H7 (cell line): ENCODE measurements around the gene INPP4B. TPM values are rescaled to one million over a fixed set of nuclear protein-coding genes. Genes with fewer than 3 reads are reported as not detected.
"Not testable (repeated sequence)": the region's sequence is repeated elsewhere in the genome, so short reads cannot be mapped to it uniquely, and the experiment has no call there.

Experiments
- DNase-seq: peaks from one replicate; pipeline ENCODE4 v3.0.0; 2012
- H3K27me3 ChIP-seq: 2 replicates; pipeline ENCODE4 v1.6.0; 2011; ENCODE audit warnings: mild to moderate bottlenecking, low read length; ENCODE audit not compliant: control insufficient read depth, insufficient read depth
- H3K36me3 ChIP-seq: replicated peaks from 2 replicates; pipeline ENCODE4 v1.5.1; 2011; ENCODE audit warnings: low read length; ENCODE audit not compliant: control insufficient read depth, insufficient read depth
- H3K4me3 ChIP-seq: 2 replicates; pipeline ENCODE4 v1.5.1; 2011; ENCODE audit warnings: low read depth, mild to moderate bottlenecking, control low read depth, low read length, moderate library complexity; ENCODE audit not compliant: insufficient read depth
- total RNA-seq: library from RNA; depleted of rRNA; stranded (reverse); fragments of >200 nt; shearing (Covaris generic); gene quantifications from 2 replicates; pipeline ENCODE4 v1.2.3, GENCODE V29; 2014

The INPP4B gene
- total RNA-seq, 1 experiment from 2014 or later: 2.2 TPM

DNA sequence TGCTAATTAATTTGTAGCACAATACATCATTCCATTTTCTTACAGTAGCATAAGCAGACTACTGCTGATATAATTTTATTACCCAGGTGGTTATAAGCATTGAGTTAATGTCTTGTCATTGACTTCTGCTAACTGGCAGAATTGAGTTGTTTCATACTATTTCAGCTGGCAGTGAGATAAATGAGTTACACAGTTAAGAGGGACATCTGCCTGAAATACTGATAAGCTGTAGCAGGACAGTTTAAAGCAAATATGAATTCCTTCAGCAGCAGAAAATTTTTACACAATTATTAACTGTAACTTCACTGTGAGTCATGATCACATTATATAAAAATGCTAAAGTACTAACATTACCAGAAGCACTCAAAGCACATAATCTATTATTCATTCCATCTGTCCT, 326.8 kb downstream of the INPP4B start:
- Histone ChIP-seq H3K4me3 (no peak overlapping the region), H3K36me3 (no peaks in the 10 kb centered on the region), H3K27me3 (no peaks in the 10 kb centered on the region)
- no peak for DNase-seq

DNA sequence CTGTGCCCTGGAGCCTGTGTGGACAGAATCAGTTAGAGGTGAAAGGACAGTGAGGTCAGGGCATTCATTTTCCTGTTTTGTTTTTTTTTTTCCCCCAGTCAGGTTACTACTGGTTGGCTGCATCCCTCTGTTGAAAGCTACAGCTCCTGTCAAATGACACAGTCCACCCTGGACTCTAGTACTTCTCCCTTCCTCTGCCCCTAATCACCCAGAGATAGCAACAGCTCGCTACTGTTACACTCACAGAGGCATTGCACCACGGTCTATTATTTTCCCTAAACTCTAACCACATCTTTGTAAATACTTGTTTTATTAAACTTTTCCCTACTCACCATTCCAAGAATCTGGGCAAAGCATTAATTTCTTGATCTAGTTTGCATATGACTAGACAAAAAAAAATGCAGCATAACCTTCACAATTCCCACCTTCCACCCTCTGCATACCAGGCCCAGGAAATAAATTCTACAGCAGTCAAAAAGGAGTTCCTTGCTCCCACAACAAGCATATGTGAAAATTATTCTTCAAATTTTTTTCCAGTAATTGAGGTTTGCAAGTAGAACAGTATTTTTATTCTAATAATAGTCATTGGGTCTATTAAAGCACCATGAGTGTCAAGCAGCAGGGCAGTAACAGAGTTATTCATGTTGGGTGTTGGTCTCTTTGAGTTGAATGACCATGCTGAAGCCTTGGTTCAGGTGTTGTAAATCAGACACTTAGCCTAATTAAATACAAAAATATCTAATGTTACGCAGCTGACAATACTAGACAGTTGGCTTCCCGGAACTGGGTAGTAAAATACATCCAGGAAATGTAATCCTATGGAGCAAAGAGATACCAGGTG, 329.2 kb downstream of the INPP4B start:
- no peak for DNase-seq
- no peak overlapping the region for H3K4me3 ChIP-seq

DNA sequence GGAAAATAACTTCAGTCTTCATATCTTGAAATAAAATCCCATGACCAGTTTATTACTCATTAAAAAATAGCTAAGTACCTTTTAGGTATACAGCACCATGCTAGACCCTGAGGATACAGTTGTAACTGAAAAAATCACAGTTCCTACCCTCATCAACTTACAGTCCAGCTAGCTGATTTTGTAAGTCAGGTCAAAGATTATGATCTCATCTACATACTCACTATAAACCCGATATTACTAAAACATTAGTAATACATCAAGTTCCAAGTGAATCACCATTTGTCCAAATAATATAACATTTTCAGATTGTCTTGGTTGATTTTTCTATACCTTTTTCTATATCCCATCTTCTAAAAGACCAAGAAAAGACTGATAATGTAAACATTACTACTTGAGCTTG, 333.9 kb downstream of the INPP4B start:
- no peak for DNase-seq
- Histone ChIP-seq H3K27me3 (no peaks in the 10 kb centered on the region), H3K4me3 (no peak overlapping the region), H3K36me3 (no peaks in the 10 kb centered on the region)

More for the DNA sequence above, 329.2 kb downstream of the INPP4B start:
- H3K27me3 ChIP-seq: no peaks in the 10 kb centered on the region
- H3K36me3 ChIP-seq: no peaks in the 10 kb centered on the region

DNA sequence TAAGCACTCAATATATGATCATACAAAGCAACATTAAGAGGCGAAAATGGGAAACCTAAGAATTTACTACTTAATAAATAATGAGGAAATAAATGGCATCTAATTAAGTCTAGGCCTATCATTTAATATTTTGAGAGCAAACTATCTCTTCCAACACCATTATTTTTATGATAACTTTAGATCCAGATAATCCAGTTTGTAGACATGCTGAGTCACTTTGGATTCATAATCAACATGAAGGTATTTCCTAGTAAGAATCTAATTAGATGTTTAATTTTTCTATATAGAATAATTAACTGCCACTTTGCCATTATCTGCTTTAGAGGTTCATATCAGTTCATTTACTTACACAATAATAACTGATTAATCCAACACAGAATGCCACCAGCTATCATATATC, 336.2 kb downstream of the INPP4B start:
- Histone ChIP-seq H3K36me3 (no peaks in the 10 kb centered on the region), H3K27me3 (no peaks in the 10 kb centered on the region), H3K4me3 (no peak overlapping the region)
- no peak for DNase-seq

DNA sequence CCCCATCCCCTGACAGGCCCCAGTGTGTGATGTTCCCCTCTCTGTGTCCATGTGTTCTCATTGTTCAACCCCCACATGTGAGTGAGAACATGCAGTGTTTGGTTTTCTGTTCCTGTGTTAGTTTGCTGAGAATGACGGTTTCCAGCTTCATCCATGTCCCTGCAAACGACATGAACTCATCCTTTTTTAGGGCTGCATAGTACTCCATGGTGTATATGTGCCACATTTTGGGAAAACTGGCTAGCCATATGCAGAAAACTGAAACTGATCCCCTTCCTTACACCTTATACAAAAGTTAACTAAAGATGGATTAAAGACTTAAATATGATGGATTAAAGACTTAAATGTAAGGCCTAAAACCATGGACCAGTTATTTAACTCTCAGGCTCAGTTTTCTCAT, 336.7 kb downstream of the INPP4B start:
- H3K36me3 ChIP-seq, DNase-seq, H3K4me3 ChIP-seq, H3K27me3 ChIP-seq: not testable (repeated sequence)

DNA sequence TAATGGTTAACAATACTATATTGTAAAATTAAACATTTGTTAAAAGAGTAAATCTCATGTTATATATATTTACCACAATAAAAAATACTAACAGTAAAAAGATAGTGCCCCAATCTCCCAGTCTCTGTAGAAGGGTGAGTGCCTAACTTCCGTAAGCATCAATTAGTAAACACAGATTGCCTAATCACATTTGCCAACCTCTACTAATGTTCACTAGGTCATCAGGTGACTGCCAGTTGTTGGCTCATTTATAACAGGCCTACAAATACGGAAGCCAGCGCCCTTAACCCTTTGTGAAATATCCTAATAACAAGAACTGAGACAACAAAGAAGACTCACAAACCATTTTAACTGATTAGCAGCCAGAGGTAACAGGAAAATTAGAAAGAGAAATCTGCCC, 345.1 kb downstream of the INPP4B start:
- Histone ChIP-seq H3K4me3 (no peak overlapping the region), H3K36me3 (no peaks in the 10 kb centered on the region), H3K27me3 (no peaks in the 10 kb centered on the region)
- DNase-seq: no peak

DNA sequence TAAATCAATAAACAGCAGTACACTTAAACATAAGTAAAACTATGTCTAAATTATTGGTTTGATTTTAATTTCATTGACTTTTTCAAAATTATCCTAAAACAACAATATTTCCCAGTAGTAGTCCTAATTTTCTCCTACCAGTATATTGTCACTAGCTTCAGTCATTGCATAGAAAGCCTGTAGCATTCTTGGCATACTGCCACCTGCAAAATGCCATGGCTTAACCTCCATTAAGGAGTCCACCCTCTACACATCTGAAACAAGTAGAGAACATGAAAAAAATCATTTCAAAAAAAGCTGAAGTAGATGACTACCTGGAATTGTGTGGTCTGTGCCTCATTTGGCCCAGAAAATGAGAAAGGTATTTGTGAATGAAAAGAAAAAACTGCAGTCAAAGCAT, 348.5 kb downstream of the INPP4B start:
- H3K4me3 ChIP-seq: no peak overlapping the region
- no peaks in the 10 kb centered on the region for H3K36me3 ChIP-seq
- no peak for DNase-seq
- no peaks in the 10 kb centered on the region for H3K27me3 ChIP-seq

DNA sequence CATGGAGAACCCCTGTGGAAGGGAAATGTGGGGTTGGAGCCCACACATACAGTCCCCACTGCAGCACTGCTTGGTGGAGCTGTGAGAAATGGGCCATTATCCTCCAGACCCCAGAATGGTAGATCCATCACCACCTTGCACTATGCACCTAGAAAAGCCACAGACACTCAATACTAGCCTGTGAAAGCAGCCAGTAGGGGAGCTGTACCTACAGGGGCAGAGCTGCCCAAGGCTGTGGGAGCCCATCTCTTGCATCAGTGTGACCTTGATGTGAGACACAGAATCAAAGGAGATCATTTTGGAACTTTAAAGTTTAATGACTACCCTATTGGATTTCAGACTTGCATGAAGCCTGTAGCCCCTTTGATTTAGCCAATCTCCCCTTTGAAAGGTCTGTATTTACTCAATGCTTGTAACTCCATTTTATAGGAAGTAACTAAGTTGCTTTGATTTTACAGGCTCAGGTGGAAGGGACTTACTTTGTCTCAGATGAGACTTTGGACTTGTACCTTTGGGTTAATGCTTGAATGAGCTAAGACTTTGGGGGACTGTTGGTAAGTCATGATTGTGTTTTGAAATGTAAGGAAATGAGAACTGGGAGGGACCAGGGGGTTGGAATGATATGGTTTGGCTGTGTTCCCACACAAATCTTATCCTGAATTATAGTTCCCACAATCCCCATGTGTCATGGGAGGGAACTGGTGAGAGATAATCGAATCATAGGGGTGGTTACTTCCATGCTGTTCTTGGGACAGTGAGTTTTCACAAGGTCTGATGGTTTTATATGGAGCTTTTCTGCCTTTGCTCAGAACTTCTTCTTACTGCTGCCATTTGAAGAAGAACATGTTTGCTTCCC, 352.6 kb downstream of the INPP4B start:
- Histone ChIP-seq H3K4me3 (no peak overlapping the region), H3K27me3 (no peaks in the 10 kb centered on the region), H3K36me3 (no peaks in the 10 kb centered on the region)
- no peak for DNase-seq

DNA sequence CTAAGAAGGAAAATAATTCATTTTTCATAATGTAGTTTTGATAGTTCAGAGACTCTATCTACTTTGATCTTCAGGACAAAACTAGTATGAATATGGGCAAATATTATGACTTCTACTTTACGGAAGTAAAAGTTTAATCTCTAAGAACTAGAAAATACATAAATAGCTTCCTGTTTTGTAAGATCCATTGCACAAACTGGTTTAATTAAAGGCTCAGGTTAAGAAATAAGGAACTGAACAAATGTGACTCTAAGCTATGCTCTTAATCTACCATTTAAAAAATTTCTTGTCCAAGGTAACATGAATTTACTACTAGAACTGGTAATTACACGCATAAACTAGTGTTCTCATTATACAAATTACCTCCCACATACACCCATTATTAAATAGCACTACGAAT, 360.6 kb downstream of the INPP4B start:
- Histone ChIP-seq H3K36me3 (no peaks in the 10 kb centered on the region), H3K27me3 (no peaks in the 10 kb centered on the region), H3K4me3 (no peak overlapping the region)
- DNase-seq: no peak

DNA sequence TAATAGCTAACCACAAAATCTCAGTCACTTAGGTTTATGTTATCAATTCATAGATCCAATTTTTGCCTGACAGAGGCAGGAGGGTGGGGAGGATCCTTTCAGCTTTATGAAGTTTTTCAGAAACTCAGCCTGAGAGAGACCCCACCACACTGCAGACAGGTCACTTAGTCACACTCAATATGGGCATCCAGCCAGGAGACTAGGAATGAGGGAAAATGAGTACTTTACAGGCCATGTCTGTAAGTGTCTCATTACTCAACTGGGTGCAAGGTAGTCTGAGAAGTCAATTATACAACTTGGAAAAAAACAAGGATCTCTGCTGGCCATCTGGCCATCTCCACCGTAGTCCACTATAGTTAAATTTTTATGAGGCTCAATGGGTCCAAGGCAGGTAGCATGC, 365.9 kb downstream of the INPP4B start:
- Histone ChIP-seq H3K36me3 (no peaks in the 10 kb centered on the region), H3K4me3 (no peak overlapping the region), H3K27me3 (no peaks in the 10 kb centered on the region)
- no peak for DNase-seq

DNA sequence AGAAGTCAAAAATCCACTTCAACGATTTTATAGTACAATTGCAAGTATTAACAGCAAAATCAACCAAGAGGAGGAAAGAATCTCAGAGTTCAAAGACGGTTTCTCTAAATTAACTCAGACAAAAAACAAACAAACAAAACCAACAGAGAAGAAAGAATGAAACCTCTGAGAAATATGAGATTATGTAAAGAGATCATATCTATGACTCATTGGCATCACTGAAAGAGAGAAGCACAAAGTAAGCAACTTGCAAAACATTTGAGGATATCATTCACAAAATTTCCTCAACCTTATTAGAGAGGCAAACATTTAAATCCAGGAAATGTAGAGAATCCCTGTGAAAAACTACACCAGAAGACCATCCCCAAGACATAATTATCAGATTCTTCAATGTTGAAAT, 370.4 kb downstream of the INPP4B start:
- DNase-seq: no peak
- no peaks in the 10 kb centered on the region for H3K36me3 ChIP-seq
- no peaks in the 10 kb centered on the region for H3K27me3 ChIP-seq
- no peak overlapping the region for H3K4me3 ChIP-seq

DNA sequence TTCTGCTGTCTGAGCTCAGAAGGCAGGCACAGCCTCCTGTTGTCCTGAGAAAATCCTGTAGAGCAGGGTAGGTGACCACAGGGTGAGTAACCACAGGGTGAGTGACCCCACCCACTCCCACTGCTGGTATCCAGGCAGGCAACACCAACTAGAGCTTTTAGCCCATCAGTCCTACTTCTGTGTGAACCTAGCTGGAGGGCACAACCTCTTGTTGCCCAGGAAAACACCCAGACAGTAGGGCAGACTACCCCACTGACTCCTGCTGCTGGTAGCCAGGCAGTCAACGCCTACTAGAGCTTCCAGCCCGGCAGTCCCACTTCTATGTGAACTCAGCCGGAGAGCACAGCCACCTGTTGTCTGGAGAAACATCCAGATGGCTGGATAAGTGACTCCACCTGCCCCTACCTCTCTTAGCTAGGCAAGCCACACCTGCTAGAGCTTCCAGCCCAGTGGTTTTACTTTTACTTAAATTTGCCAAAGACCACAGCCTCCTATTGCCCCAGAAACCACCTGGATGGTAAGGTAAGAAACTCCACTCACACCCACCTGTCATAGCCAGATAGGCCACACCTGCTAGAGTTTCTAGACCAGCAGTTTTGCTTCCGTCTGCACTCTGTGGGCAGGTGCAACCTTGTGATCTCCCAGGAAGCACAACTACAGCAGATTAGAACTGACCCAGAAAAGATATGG, 371.6 kb downstream of the INPP4B start:
- H3K36me3 ChIP-seq: no peaks in the 10 kb centered on the region
- no peak for DNase-seq
- H3K4me3 ChIP-seq: no peak overlapping the region
- H3K27me3 ChIP-seq: no peaks in the 10 kb centered on the region

DNA sequence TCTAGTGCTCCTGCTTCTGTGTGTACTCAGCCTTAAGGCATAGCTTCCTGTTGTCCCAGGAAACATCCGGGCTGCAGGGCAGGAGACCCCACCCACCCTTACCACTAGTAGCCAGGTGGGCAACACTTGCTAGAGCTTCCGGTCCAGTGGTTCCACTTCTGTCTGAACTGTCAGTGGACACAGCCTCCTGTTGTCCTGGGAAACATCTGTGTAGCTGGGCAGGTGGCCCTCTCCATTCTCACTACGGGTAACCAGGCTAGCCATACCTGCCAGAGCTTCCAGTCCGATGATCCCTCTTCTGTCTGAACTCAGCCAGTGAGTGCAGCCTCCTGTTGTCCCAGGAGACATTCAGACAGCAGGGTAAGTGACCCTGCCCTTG, 372.2 kb downstream of the INPP4B start:
- Histone ChIP-seq H3K4me3 (no peak overlapping the region), H3K36me3 (no peaks in the 10 kb centered on the region), H3K27me3 (no peaks in the 10 kb centered on the region)
- DNase-seq: no peak

DNA sequence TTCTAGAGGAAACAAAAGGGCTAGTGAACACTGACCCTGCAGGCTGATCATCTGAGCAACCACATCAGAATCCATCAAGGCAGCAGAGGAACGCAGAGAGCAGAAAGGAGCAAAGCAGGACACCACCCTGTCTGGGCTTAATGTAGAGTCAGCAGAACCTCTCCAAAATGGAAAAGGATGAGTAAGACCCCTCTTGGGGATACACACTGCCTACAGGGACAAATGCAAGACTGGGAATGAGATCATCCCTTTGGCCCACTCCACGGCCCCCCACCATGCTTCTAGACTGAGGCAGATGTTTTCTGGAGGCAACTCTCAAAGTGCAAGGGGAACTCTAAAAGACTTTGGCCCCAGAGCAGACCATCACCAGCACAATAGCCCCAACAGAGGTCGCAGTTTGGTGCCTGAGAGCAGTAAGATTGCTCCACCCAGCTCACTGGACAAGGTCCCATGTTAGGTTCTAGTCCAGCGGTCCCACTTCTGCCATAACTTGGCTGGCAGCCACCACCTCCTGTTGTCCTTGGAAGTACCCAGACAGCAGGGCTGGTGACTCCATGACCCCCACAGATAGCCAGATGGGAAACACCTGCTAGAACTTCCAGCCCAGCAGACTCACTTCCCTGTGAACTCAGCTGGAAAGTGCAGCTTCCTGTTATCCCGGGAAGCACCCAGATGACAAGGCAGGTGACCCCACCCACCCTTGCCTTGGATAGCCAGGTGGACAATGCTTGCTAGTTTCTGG, 372.7 kb downstream of the INPP4B start:
- H3K36me3 ChIP-seq: no peaks in the 10 kb centered on the region
- no peak overlapping the region for H3K4me3 ChIP-seq
- DNase-seq: no peak
- no peaks in the 10 kb centered on the region for H3K27me3 ChIP-seq
